Fibroblast of villous mesenchyme (primary cell): ENCODE results near the gene RGS6. TPM values are rescaled to one million over a fixed set of nuclear protein-coding genes. Genes with fewer than 3 reads are reported as not detected.

Source experiments
- DNase-seq: peaks from one replicate; pipeline ENCODE4 v3.0.0-alpha.2; 2010; ENCODE audit warnings: low read depth
- H3K4me3 ChIP-seq: 2 replicates; pipeline ENCODE4 v1.5.1; 2011; ENCODE audit warnings: low read depth, mild to moderate bottlenecking, low read length
- total RNA-seq: library from RNA; depleted of rRNA; stranded (reverse); fragments of >200 nt; gene quantifications from 2 replicates; pipeline ENCODE4 v1.2.3, GENCODE V29; 2012
- TF ChIP-seq, protein P1 (sequence below): IDR thresholded peaks from 2 replicates; pipeline ENCODE4 v1.5.1; 2012; ENCODE audit warnings: low read depth, mild to moderate bottlenecking, low read length; ENCODE audit not compliant: insufficient read depth

RGS6 gene
- total RNA-seq, 1 donor: not detected

DNA sequence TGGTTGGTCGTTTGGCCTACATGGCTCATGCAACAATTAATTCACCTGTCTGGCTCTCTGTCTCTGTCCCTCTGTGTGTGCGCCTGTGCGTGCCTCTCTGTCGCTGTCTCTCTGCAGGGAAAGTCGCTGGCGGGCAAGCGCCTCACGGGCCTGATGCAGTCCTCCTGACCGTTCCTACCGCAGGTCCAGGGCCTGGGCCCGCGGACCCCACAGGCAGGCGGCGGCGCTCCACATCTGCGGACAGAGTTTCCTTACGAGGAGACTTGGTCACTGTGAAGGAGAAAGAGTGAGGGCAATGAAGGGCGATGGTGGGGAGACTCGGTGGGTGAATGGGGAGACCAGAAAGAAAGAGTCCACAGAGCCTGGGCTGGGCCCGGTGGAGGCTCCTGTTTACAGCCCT is 630.1 kb downstream of the RGS6 start:
- DNase-seq: no peak
- TF ChIP-seq, protein P1, sequence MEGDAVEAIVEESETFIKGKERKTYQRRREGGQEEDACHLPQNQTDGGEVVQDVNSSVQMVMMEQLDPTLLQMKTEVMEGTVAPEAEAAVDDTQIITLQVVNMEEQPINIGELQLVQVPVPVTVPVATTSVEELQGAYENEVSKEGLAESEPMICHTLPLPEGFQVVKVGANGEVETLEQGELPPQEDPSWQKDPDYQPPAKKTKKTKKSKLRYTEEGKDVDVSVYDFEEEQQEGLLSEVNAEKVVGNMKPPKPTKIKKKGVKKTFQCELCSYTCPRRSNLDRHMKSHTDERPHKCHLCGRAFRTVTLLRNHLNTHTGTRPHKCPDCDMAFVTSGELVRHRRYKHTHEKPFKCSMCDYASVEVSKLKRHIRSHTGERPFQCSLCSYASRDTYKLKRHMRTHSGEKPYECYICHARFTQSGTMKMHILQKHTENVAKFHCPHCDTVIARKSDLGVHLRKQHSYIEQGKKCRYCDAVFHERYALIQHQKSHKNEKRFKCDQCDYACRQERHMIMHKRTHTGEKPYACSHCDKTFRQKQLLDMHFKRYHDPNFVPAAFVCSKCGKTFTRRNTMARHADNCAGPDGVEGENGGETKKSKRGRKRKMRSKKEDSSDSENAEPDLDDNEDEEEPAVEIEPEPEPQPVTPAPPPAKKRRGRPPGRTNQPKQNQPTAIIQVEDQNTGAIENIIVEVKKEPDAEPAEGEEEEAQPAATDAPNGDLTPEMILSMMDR: no peak
- H3K4me3 ChIP-seq: no peak overlapping the region

- no peak for DNase-seq
- TF ChIP-seq, protein P1: no peak
- H3K4me3 ChIP-seq: no peak overlapping the region
These were observed 631.4 kb downstream of the RGS6 start for GRCh38 chr14:72563676-72564075.

DNA sequence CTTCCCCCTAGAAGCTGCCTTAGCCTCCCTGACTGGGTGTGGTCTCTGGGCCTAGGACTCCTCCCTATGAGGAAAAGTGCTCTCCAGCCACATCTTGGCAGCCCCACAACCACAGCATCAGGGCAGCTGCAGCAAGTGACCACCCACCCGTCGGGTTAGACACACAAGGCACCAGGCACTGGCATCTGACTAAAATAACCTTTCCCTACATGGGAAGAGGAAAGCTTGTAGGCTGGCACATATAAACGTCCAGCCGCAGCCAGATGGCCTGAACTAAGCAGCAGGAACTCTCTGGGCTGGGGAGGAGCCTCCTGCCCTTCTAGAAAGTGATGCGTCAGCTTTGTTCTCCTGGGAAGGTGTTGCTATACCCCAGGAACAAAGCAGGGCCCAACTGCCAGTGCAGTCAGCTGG is 632.9 kb downstream of the RGS6 start:
- peak; percentile 17 for DNase-seq
- TF ChIP-seq, protein P1: no peak
- H3K4me3 ChIP-seq: no peak overlapping the region

GRCh38 chr14:72565917-72566316 is 633.7 kb downstream of the RGS6 start:
- TF ChIP-seq, protein P1: no peak
- H3K4me3 ChIP-seq: no peak overlapping the region
- no peak for DNase-seq

DNA sequence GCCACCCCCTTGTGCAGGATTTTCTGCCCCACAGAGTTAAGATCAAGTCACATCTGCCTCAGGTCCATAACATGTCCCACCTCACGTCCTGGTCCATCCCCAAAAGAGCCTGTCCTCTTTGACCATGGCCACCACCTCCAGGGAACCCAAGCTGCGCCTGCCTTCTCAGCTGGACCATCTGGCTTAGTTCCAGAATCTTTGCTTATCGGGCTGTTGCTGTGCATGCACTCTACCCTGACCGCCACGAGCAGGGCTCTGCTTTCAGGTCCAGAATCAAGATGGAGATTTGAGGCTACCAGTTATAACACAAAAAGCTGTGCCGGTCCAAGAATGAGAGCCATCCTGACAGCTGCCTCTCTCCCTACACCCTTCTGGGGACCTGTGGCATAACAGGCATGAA is 635.0 kb downstream of the RGS6 start:
- H3K4me3 ChIP-seq: no peak overlapping the region
- TF ChIP-seq, protein P1: no peak
- no peak for DNase-seq

GRCh38 chr14:72568296-72568992 is 636.2 kb downstream of the RGS6 start:
- H3K4me3 ChIP-seq: no peak overlapping the region
- DNase-seq: no peak

More at GRCh38 chr14:72568296-72568992, 636.2 kb downstream of the RGS6 start:
- TF ChIP-seq, protein P1: no peak
